GM12872 (cell line): ENCODE data around the gene FBN3.

Experiments
- CTCF ChIP-seq: IDR thresholded peaks from 3 replicates; pipeline ENCODE4 v1.5.1; 2011; ENCODE audit warnings: low read depth, mild to moderate bottlenecking, low read length, moderate library complexity; ENCODE audit not compliant: insufficient read depth

FBN3 gene

GRCh38 chr19:8054169-8054568, 95.2 kb downstream of the FBN3 start:
- TF ChIP-seq CTCF = no peak

- no peak for TF ChIP-seq CTCF
Measured at GRCh38 chr19:8052464-8052859, 96.9 kb downstream of the FBN3 start, which contains the start of gene CCL25. Gene CCL25, plus strand, starts transcription at chr19:8052760. Its CDS starts 290 bp downstream, at chr19:8053050.

- TF ChIP-seq CTCF = no peak
Measured at GRCh38 chr19:8050274-8051096, 98.9 kb downstream of the FBN3 start.

- no peak for TF ChIP-seq CTCF
Measured at GRCh38 chr19:8046569-8047165, 102.7 kb downstream of the FBN3 start.

- no peak for TF ChIP-seq CTCF
Measured at GRCh38 chr19:8045872-8046568, 103.4 kb downstream of the FBN3 start.

- no peak for TF ChIP-seq CTCF
Measured at GRCh38 chr19:8044018-8044417, 105.4 kb downstream of the FBN3 start.

- no peak for TF ChIP-seq CTCF
Measured at GRCh38 chr19:8042900-8043299, 106.5 kb downstream of the FBN3 start.
